NCI-H187 (cell line): ENCODE results near the gene GOLIM4.

Experiments
- DNase-seq, 2 experiments: peaks; one replicate each; lab custom pipeline; 2025; lab: John Stamatoyannopoulos, UW

The GOLIM4 gene

DNA sequence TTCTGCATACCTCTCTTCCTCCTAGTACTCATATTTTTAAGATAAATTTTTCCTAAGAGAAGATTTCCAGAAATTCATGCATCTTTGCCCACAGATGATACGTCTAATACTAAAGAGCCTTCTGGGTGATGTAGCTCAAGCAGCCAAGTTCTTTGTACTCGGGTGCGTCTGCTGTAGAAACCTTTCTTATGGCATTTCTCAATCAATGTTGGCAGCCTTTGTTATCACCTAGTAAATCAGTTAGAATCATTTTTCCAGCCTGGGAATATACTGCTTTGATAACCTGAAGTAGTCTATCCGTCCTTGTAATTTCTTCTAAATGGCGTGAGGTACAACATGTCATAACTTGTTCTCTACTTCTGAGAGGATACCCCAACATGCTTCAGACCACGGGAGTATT lies 104.5 kb downstream of the GOLIM4 start:
- DNase-seq = no peak

DNA sequence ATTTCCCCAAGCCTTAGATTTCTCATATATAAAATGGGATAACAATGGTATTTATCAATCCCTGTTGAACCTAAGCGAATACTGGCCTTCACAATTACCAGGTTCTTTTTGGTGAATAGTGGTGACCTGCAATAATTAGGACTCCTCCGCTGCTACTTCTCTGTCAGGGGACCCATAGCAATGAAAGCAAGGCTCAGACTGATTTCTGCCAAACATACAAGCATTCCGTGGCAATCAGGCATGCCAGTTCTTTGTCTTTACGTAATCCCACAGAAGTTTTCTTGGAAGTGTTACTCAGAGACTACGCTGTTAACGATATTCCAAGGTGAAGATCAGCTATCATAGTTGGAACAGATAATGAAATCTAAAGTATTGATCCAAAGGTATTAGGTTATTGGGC lies 105.7 kb downstream of the GOLIM4 start:
- DNase-seq = no peak

DNA sequence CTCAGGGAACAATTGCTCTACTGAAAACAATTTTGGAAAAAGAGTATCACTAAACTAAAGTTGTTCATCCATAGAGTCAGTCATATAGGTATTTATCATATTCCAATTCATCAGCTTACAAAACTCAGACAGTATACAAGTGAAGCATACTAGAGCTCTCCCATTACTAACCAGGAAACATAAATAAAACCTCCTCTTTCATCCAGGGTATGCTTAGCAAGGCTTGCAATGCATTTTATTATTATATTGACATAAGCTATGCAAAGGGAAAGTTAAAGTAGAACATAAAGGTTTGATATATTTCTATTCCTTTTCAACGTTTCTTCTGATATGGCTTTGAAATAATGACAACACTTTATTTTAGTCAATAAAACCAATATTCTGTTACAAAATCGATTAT lies 106.7 kb downstream of the GOLIM4 start:
- no peak for DNase-seq

DNA sequence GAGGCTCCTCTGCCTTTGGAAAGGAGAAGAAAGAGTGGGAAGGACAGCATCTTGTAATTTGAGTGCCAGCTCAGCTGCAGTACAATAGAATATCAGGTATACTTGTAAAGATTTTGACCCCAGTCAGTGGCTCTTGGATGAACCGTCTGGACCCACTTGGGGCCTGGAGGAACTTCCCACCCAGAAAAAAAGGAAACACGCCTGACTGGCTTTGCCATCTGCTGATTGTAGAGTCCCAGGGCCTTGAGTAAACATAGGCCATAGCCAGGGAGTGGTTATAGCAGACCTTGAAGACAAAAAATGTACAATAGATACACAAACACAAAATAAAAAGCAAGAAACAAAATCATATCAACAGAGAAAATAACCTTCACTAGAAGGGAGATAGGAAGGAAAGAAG lies 112.1 kb downstream of the GOLIM4 start:
- DNase-seq = no peak

DNA sequence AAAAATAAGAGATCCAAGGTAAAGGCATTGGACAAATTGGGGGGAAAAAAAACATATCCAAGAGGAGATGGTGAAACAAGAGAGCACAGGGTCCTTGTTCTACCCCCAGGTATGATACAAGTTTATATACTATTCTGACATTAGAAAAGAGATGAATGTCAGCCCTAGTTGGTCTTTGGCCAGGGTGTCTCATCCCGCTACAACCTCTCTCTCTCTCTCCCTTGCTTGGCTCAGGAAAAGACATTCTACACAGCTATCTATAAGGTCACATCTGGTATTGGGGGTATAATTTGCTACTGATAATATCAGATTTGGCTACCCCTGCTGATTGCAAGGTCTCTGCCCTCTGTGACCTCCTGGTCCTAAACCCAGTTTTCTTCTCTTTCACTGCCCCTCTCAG lies 117.2 kb downstream of the GOLIM4 start:
- DNase-seq = no peak

DNA sequence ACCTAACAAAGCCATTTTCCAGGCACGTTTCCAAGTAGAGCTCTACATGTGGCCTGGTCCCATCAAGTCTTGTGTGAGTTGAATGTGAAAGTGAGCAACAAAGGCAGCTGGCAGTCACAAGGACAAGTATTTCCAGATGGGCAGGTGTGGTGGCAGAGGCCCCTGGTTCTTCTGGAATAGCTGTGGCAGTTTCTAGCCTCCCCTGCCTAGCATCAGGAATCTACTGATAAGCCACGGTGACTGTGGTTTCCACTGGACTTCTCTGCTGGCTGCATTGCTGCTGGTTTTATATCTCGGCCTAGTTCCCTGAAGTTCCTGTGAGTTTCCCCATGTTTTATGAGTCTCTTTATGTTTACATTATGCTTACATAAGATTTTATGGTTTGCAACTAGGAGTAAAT lies 117.7 kb downstream of the GOLIM4 start:
- no peak for DNase-seq

DNA sequence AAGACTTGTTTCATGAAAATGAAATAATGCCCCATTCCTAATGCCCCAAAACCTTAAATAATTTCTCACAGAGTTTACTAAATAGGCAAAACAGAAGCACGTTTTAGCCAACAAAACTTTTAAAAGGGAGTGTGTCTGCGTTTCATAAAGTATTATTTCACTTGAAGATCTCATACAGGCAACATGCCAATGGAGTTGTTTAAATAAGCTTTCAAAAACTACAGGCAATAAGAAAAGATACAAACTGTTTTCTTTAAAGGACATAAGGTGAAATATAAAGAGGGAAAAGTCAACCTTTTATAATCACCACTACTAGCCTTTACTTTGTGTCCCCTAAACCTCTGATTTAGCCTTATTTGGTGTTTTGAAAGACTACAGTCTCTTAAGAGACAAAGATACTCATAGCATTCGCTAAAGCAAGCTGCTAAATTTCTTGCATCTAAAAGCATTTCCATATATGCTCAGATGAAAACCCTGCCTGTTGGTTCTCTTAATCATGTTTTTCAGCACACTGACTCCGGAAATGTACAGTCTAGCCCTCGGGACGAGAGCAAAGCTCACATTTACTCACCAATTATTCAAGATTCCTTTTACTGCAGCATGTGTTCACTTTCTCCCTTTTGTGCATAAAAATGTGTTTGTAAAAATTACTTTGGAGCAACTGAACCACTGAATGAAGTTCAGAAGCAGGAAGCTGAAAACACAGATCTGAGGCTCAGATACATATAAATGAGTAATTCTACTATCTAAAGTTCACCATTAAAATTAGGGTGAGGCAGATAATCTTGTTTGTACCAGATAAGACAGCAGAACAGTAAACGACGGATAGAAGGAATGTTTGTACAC lies 119.0 kb downstream of the GOLIM4 start:
- no peak for DNase-seq

DNA sequence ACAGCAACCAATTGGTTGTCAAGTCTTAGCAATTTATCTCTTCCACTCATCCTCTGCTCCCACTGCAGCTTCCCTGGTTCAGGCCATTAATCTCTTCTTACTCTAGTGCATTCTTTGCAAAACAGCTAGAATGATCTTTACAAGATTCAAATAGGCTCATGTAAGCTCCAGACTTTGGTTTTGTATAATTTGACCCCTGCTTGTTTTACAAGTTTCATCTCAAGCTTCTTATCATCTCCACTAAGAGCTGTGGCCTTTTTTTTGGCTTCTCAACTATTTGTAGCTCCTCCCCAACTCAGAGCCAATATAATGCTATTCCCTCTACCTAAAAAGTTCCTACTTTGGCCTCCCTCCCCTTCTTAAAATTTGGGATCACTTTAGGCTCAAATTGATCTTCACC lies 121.8 kb downstream of the GOLIM4 start:
- no peak for DNase-seq

DNA sequence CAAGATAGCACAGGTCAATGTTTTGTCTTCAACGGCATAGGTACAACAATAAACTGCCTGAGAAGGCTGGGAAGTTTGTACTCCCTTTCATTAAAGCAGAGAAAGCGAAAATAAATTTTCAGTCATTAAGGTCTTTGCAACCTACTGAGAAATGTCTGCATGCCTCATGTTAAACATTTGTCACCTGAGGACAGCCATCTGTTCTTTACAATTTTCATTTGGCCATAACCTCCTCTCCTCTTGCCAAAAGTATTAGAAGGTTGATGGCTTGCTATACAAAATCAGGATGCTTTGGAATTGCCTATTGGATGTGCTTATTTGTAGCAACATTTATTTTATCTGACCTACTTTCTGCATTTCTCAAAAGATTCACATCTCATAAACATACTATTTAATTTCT lies 122.7 kb downstream of the GOLIM4 start:
- DNase-seq = no peak

DNA sequence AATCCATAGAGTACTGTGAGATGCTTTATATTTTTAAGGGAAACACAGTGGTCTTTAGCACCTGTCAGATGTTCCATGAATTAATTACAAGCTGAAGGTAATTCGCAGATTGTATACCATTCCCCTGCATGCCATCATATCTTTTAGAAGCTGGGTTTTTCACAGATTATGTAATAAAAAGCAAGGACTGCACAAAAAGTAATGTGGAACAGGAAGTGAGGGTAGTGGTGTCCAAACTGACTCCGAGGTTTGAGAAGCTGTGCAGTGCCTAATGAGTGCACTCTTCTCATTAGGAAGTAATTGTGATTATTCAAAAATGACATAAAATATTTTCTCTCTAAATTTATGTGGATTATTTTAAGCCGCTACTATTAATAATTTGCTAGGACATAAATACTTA lies 123.2 kb downstream of the GOLIM4 start:
- no peak for DNase-seq

DNA sequence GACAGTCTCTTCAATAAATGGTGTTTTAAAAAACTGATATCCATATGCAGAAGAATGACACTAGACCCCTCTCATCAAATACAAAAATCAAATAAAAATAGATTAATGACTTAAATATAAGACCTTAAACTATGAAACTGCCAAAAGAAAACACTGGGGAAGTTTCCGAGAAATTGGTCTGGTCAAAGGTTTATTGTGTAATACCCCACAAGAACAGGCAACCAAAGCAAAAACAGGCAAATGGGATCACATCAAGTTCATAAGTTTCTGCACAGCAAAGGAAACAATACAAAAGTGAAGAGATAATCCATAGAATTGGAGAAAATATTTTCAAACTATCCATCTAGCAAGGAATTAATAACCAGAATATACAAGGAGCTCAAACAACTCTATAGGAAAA lies 126.2 kb downstream of the GOLIM4 start:
- no peak for DNase-seq

DNA sequence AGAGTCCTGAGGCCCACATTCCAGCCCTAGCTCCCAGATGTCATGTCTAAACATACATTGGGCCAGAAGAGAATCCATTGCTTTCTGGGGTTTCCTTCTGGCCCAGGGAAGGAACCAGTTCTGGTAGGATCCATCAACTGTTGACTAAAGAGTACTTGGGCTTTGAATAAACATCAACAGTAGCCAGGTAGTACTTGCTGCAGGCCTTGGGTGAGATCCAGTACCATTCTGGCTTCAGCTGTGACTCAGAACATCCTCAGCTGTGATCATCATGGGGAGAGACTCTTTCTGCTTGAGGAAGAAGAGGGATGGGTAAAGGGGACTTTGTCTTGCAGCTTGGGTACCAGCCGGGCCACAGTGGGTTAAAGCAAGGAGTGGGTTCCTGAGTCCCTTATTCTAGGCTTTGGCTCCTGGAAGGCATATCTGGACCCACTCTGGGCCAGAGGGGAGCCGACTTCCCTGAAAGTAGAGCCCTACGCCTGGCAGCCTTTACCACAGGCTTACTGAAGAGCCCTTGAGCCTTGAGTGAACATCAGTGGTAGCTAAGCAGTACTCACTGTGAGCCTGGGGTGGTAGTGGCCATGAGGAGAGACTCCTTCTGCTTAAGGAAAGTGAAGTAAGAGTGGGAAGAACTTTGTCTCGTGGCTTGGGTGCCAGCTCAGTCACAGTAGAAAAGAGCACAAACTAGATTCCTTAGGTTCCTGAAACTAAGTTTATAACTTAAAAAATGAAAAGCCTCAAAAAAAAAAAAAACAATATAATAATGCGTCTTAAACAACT lies 128.3 kb downstream of the GOLIM4 start:
- no peak for DNase-seq
